ENCODE data around the gene PIK3AP1. TPM values are rescaled to one million over a fixed set of nuclear protein-coding genes. Genes with fewer than 3 reads are reported as not detected.

PIK3AP1 gene
- total RNA-seq, 1 experiment from 2014 or later, result 7.1 TPM

DNA sequence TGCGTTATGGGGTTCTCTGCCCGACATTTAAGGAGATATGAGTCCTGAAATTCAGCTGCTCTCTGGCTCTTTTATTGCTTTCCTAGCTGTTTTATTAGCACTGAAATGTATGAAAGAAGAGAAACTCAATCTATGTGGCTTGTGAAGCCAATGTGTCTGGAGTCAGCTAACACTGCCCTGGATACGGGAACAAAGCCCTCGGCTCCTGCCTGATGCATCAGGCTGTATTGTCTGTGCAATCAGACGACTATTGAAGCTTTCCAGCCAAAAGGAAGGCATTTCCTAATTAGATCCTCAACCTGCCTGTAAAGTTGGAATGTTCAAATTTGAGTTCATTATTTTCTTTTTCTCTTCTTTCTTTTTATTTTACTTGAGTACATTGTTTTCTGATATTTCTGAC is 111.5 kb downstream of the PIK3AP1 start:
- RAD21 ChIA-PET (ENCODE audit: low non-redundant PET in 1 of 2, low total read pairs in 2 of 2, uncharacterized antibody in 2 of 2, unreplicated experiment in 2 of 2), result no interaction called here
- no peak overlapping the region for H3K9ac ChIP-seq (ENCODE audit: low read length)

More for the DNA sequence above, 111.5 kb downstream of the PIK3AP1 start:
- no peak for DNase-seq (ENCODE audit: low read depth, low spot score)
- no peaks in the 10 kb centered on the region for H3K79me2 ChIP-seq (ENCODE audit: insufficient read depth, low read length)
- H3K36me3 ChIP-seq (ENCODE audit: control insufficient read depth in 1 of 2, insufficient read depth in 2 of 2, low read length in 2 of 2), result no peaks in the 10 kb centered on the region
- H2AFZ ChIP-seq (ENCODE audit: low read depth, low read length, poor library complexity, severe bottlenecking), result no peak overlapping the region
- TF ChIP-seq, protein P1, sequence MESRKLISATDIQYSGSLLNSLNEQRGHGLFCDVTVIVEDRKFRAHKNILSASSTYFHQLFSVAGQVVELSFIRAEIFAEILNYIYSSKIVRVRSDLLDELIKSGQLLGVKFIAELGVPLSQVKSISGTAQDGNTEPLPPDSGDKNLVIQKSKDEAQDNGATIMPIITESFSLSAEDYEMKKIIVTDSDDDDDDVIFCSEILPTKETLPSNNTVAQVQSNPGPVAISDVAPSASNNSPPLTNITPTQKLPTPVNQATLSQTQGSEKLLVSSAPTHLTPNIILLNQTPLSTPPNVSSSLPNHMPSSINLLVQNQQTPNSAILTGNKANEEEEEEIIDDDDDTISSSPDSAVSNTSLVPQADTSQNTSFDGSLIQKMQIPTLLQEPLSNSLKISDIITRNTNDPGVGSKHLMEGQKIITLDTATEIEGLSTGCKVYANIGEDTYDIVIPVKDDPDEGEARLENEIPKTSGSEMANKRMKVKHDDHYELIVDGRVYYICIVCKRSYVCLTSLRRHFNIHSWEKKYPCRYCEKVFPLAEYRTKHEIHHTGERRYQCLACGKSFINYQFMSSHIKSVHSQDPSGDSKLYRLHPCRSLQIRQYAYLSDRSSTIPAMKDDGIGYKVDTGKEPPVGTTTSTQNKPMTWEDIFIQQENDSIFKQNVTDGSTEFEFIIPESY (IDR thresholded peaks at IDR 0.05; ENCODE audit: extremely low read depth, insufficient replicate concordance, low read length), result no peak
- TF ChIP-seq, protein P2, sequence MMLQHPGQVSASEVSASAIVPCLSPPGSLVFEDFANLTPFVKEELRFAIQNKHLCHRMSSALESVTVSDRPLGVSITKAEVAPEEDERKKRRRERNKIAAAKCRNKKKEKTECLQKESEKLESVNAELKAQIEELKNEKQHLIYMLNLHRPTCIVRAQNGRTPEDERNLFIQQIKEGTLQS (IDR thresholded peaks at IDR 0.05), result no peak
- TF ChIP-seq EZH2phosphoT487 (IDR thresholded peaks at IDR 0.05; ENCODE audit: borderline replicate concordance), result no peak
- no peak for TF ChIP-seq ZFX (IDR thresholded peaks at IDR 0.05)
- no peak for TF ChIP-seq CEBPB (IDR thresholded peaks at IDR 0.05; ENCODE audit: low read depth)
- TF ChIP-seq CBX3 (IDR thresholded peaks at IDR 0.05; ENCODE audit: low read depth), result no peak
- no peak for TF ChIP-seq SRF (IDR thresholded peaks at IDR 0.05; ENCODE audit: low read depth)
- TF ChIP-seq SP1 (IDR thresholded peaks at IDR 0.05; ENCODE audit: low read depth), result no peak
- TF ChIP-seq RAD21 (IDR thresholded peaks at IDR 0.05; ENCODE audit: low read depth), result no peak
- TF ChIP-seq EZH2 (IDR thresholded peaks at IDR 0.05), result no peak
- no peak for TF ChIP-seq POLR2A (IDR thresholded peaks at IDR 0.05; ENCODE audit: borderline replicate concordance, extremely low read depth, insufficient read depth, insufficient read length)
- TF ChIP-seq JUND (IDR thresholded peaks at IDR 0.05), result no peak
- TF ChIP-seq FOSL1 (IDR thresholded peaks at IDR 0.05; ENCODE audit: low read depth), result no peak
- TF ChIP-seq TCF7L2 (IDR thresholded peaks at IDR 0.05; ENCODE audit: borderline replicate concordance, extremely low read depth, insufficient read depth, insufficient read length), result no peak
- TF ChIP-seq, protein P3, sequence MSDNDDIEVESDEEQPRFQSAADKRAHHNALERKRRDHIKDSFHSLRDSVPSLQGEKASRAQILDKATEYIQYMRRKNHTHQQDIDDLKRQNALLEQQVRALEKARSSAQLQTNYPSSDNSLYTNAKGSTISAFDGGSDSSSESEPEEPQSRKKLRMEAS (IDR thresholded peaks at IDR 0.05), result no peak
- TF ChIP-seq ELF1 (IDR thresholded peaks at IDR 0.05; ENCODE audit: borderline replicate concordance, low read depth), result no peak
- TF ChIP-seq POLR2AphosphoS5 (IDR thresholded peaks at IDR 0.05; ENCODE audit: low read depth, low read length), result no peak
- TF ChIP-seq EGR1 (IDR thresholded peaks at IDR 0.05; ENCODE audit: low read depth), result no peak
- no peak overlapping the region for H3K4me3 ChIP-seq (replicated peaks in 1 of 2; ENCODE audit: low read depth in 1 of 2, low read length in 2 of 2)
- ATAC-seq, result no peak
- ChIA-PET CTCF (no interaction called here), POLR2A (no interaction called here)
- peaks cover 11 to 27% of the 10 kb centered on the region in 2 experiments for H3K4me1 ChIP-seq (ENCODE audit: control insufficient read depth in 1 of 2, insufficient read depth in 2 of 2, low read length in 2 of 2)
- no peak overlapping the region for H3K4me2 ChIP-seq (ENCODE audit: low read length)
- H3K27ac ChIP-seq (ENCODE audit: low read depth, low read length), result no peak overlapping the region
- BruUV-seq (replicated peaks), result no TSS peak
- intact Hi-C loops (cut with micrococcal nuclease), result no loop called here
- no peaks in the 10 kb centered on the region; the same call in 1 of the 2 replicates for H3K9me2 ChIP-seq (ENCODE audit: insufficient read depth)
- no peaks in the 10 kb centered on the region for H4K20me1 ChIP-seq (ENCODE audit: insufficient read depth)
- H3K27me3 ChIP-seq (ENCODE audit: insufficient read depth, low read length), result no peaks in the 10 kb centered on the region
- H3K9me3 ChIP-seq (ENCODE audit: control insufficient read depth in 1 of 2, insufficient read depth in 1 of 2, low read depth in 1 of 2, low read length in 2 of 2), result no peaks in the 10 kb centered on the region

Measured in HCT116 (cell line).